Activated T-cell treated with anti-CD3 and anti-CD28 coated beads, Interleukin-2, amount 50 U/mL, for 48 hours (primary cell): ENCODE data around the gene TACC3.
A peak's percentile ranks its signal among the peaks of the same experiment; 100 is the strongest.
"Not testable (repeated sequence)": the region's sequence is repeated elsewhere in the genome, so short reads cannot be mapped to it uniquely, and the experiment has no call there.

Experiments
- DNase-seq, 2 experiments: peaks; one replicate each; pipeline ENCODE4 v3.0.0-alpha.2; 2020

The TACC3 gene

GRCh38 chr4:1721003-1721665, at the start of gene TACC3, which contains the start of gene TMEM129:
TACC3 (plus strand) TSS chr4:1721521; CDS start chr4:1723422, 1,901 bp downstream.
TMEM129 (minus strand) TSS chr4:1721323; CDS start chr4:1720837, 486 bp downstream.
- DNase-seq = peak; percentile 95 to 96

GRCh38 chr4:1673671-1674070, 47.6 kb upstream of the TACC3 start:
- DNase-seq = no peak

- DNase-seq = no peak
These were observed 46.6 kb upstream of the TACC3 start for GRCh38 chr4:1674682-1675081.

- DNase-seq = no peak
These were observed 46.1 kb upstream of the TACC3 start for GRCh38 chr4:1675136-1675801.

GRCh38 chr4:1675802-1676137, 45.6 kb upstream of the TACC3 start:
- DNase-seq = no peak

- no peak for DNase-seq
These were observed 44.5 kb upstream of the TACC3 start for GRCh38 chr4:1676605-1677525.

- no peak for DNase-seq
These were observed 43.1 kb upstream of the TACC3 start for GRCh38 chr4:1678244-1678643.

GRCh38 chr4:1682860-1683259, 38.5 kb upstream of the TACC3 start:
- no peak for DNase-seq

GRCh38 chr4:1683261-1683735, 38.0 kb upstream of the TACC3 start:
- DNase-seq = no peak

GRCh38 chr4:1683736-1684505, 37.4 kb upstream of the TACC3 start, which contains the start of gene FAM53A:
FAM53A (minus strand) TSS chr4:1684313; CDS start chr4:1668741, 15,572 bp downstream.
- DNase-seq = peak in 1 of 2 experiments; percentile 51

GRCh38 chr4:1684506-1685234, 36.7 kb upstream of the TACC3 start:
- DNase-seq = peak; percentile 96 to 98

GRCh38 chr4:1685235-1686150, 35.8 kb upstream of the TACC3 start:
- no peak for DNase-seq

GRCh38 chr4:1686440-1687036, 34.8 kb upstream of the TACC3 start:
- DNase-seq = no peak

GRCh38 chr4:1690698-1691097, 30.6 kb upstream of the TACC3 start:
- DNase-seq = no peak

- DNase-seq = no peak
These were observed 29.5 kb upstream of the TACC3 start for GRCh38 chr4:1691737-1692373.

- DNase-seq = peak; percentile 76 to 81
These were observed 28.0 kb upstream of the TACC3 start for GRCh38 chr4:1693131-1693896.

GRCh38 chr4:1695913-1696312, 25.4 kb upstream of the TACC3 start:
- no peak for DNase-seq

GRCh38 chr4:1701671-1702070, 19.6 kb upstream of the TACC3 start:
- not testable (repeated sequence) for DNase-seq

GRCh38 chr4:1703867-1704266, 17.5 kb upstream of the TACC3 start:
- DNase-seq = no peak
